Right lobe of liver (tissue), 6 donors: ENCODE data around the gene GLS2. TPM values are rescaled to one million over a fixed set of nuclear protein-coding genes. Genes with fewer than 3 reads are reported as not detected.

Experiments used
- ATAC-seq, 4 donors: fragments of 200-7000 bp; cut with Tn5 transposase; one replicate each; pipeline ENCODE4 v1.9.1; 2020; ENCODE audit warnings: mild to moderate bottlenecking in 4 of 4, moderate library complexity in 4 of 4
- DNase-seq, 3 donors: peaks; one replicate each; pipeline ENCODE4 v3.0.0-alpha.2; 2020
- H3K27ac ChIP-seq, 3 donors: fragments of 200-600 bp; one replicate each; pipeline ENCODE4 v1.8.0; 2022
- H3K27me3 ChIP-seq, 2 donors: fragments of 200-600 bp; one replicate each; pipeline ENCODE4 v1.8.0; 2022
- H3K36me3 ChIP-seq, 4 donors: fragments of 200-600 bp; sonication (generic) in 1 of 4; one replicate each; pipeline versions ENCODE4 v1.5.1 to v1.8.0; 2017 to 2022; ENCODE audit warnings: control low read depth in 1 of 4
- H3K4me1 ChIP-seq, 4 donors: fragments of 200-600 bp; sonication (generic) in 1 of 4; one replicate each; pipeline versions ENCODE4 v1.5.1 to v1.8.0; 2017 to 2022; ENCODE audit warnings: control low read depth in 1 of 4
- H3K4me3 ChIP-seq, 3 donors: fragments of 200-600 bp; one replicate each; pipeline ENCODE4 v1.8.0; 2022
- H3K9me3 ChIP-seq, 4 donors: fragments of 200-600 bp; sonication (generic) in 1 of 4; one replicate each; pipeline versions ENCODE4 v1.5.1 to v1.8.0; 2017 to 2022; ENCODE audit warnings: control low read depth in 1 of 4
- POLR2A ChIP-seq: fragments of 450-650 bp; IDR thresholded peaks from one replicate; pipeline ENCODE4 v1.6.1; 2017; ENCODE audit warnings: antibody characterized with exemption, mild to moderate bottlenecking
- WGBS: methylation state at CpG from one replicate; pipeline ENCODE4 v1.1.6; 2018; ENCODE audit warnings: low coverage, low lambda C conversion rate; ENCODE audit not compliant: insufficient coverage; ENCODE audit errors: missing lambda C conversion rate; 5-methylcytosine and 5-hydroxymethylcytosine counted together
- intact Hi-C, 2 donors: fragments of 100-400 bp; cut with DNase I; formaldehyde crosslinking; loops; one replicate each; pipeline versions ENCODE4 v1.11.2 to v1.14.1; 2022
- total RNA-seq, 6 experiments: library from RNA; depleted of rRNA in 2 of 6; stranded (reverse); fragments of >200 nt in 2 of 6; fragmentation: NEBNext Ultra II Directional in 3 of 6; extraction: Animal tissue kit (Norgen Biotek cat#: 25700) in 3 of 6; gene quantifications; one replicate each; pipeline versions ENCODE4 v1.1.0 to v1.2.4, GENCODE V29; 2016 to 2023
- TF ChIP-seq, protein P1 (sequence below), 4 donors: fragments of 200-600 bp in 3 of 4; fragments of 450-650 bp in 1 of 4; IDR thresholded peaks; one replicate each; pipeline versions ENCODE4 v1.5.1 to v1.8.0; 2016 to 2022; ENCODE audit warnings: antibody characterized with exemption in 4 of 4, mild to moderate bottlenecking in 2 of 4
- donor health status: DM: no; HTN: yes; CAD: no.
- donor health status: DM: no; HTN: no; CAD: no.
- donor health status: DM: no; HTN: no; CAD: no.
- donor health status: DM: no; HTN: yes; CAD: no.
- donor health status: DM: no; HTN: yes; CAD: no.

Gene GLS2
- total RNA-seq, 6 experiments from 2014 or later: 37.2 to 267 (median 72.7) TPM

DNA sequence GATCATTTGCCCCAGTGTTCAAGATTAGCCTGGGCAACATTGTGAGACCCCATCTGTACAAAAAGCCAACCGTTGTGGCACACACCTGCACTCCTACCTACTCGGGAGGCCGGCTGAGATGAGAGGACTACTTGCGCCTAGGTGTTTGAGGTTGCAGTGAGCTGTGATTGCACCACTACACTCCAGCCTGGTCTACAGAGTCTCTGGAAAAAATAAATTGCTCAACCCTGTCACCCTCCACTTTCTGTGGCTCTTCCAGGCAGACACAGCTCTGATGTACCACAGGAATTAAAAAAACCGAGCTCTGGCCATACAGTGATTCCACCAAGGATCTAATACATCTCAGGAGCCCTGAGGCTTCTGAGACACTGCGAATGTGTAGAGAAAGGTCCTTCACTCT lies 53.1 kb downstream of the GLS2 start:
- DNase-seq (no peak), ATAC-seq (peak; percentile 16 to 56 (median 26))
- no peaks in the 10 kb centered on the region for H3K9me3 ChIP-seq
- no peak for TF ChIP-seq POLR2A
- TF ChIP-seq, protein P1, sequence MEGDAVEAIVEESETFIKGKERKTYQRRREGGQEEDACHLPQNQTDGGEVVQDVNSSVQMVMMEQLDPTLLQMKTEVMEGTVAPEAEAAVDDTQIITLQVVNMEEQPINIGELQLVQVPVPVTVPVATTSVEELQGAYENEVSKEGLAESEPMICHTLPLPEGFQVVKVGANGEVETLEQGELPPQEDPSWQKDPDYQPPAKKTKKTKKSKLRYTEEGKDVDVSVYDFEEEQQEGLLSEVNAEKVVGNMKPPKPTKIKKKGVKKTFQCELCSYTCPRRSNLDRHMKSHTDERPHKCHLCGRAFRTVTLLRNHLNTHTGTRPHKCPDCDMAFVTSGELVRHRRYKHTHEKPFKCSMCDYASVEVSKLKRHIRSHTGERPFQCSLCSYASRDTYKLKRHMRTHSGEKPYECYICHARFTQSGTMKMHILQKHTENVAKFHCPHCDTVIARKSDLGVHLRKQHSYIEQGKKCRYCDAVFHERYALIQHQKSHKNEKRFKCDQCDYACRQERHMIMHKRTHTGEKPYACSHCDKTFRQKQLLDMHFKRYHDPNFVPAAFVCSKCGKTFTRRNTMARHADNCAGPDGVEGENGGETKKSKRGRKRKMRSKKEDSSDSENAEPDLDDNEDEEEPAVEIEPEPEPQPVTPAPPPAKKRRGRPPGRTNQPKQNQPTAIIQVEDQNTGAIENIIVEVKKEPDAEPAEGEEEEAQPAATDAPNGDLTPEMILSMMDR (IDR thresholded peaks at IDR 0.05): no peak
- no peaks in the 10 kb centered on the region for H3K4me1 ChIP-seq
- 59% methylated on average over 5 of the region's 6 CpGs for WGBS
- H3K27ac ChIP-seq: no peak overlapping the region
- H3K4me3 ChIP-seq: no peak overlapping the region
- H3K36me3 ChIP-seq: peaks cover 0 to 3% (median 1%) of the 10 kb centered on the region in 4 donors
- H3K27me3 ChIP-seq: no peaks in the 10 kb centered on the region
- intact Hi-C loops: no loop called here

DNA sequence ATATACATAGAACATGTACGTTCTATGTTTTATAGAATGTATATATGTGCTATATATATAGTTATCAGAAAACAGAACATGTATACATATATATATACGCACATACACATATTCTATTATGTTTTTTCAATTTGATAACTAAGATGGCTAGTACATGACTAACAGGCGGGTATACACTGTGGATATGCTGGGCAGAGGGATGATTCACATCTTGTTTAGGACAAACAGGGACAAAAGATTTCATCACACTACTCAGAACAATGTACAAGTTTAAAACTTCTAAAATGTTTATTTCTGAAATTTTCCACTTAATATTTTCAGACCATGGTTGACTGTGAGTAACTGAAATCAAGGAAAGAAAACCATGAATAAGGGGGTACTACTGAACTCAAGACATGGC lies 56.1 kb downstream of the GLS2 start:
- intact Hi-C loops: no loop called here
- H3K4me1 ChIP-seq: no peaks in the 10 kb centered on the region

DNA sequence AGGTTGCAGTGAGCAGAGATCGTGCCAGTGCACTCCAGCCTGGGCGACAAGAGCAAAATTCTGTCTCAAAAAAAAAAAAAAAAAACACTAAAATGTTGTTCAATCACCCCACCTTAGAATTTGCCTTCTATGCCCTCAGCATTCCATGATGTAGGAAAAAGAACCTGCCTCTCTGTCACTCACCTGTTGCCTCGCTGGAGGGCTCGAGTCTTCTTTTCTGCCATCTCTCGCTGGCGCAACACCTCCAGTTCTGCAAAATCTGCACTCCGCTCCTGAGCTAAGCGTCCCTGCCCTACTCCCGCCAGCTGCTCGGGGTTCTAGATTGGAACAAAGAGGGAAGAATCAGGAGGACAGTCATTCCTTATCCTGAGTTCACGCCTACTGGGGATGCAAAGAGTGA lies 56.7 kb downstream of the GLS2 start:
- no peak for ATAC-seq

More for the DNA sequence above, 56.1 kb downstream of the GLS2 start:
- no peak overlapping the region for H3K27ac ChIP-seq
- ATAC-seq (no peak), DNase-seq (no peak)
- no peaks in the 10 kb centered on the region for H3K9me3 ChIP-seq
- peaks cover 0 to 6% (median 3%) of the 10 kb centered on the region in 4 donors for H3K36me3 ChIP-seq
- no peak for TF ChIP-seq POLR2A
- TF ChIP-seq, protein P1 (IDR thresholded peaks at IDR 0.05): no peak
- no peak overlapping the region for H3K4me3 ChIP-seq
- WGBS: 96% methylated on average over 3 of the region's 3 CpGs
- no peaks in the 10 kb centered on the region for H3K27me3 ChIP-seq

DNA sequence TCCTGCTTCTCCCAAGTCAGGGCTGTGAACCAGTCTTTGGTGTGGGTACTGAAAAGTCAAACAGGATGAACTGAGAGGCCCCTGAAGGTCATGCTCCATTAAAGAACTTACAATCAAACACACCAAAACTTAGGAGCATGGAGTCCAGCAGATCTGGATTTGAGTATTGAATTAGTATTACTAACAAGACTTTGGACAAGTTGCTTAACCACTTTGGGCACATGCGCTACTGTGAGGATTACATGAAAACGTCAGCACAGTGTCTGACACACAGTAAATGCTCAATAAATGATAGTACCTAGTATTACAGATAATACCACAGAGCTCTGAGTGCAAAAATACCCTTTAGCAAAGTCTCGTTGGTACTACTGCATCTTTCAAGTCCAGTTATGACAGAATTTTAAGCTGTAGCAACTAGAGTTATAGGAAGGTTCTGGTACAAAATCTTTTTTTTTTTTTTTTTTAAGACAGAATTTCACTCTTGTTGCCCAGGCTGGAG lies 62.0 kb downstream of the GLS2 start:
- Histone ChIP-seq H3K4me3 (no peak overlapping the region), H3K36me3 (peaks cover 0 to 6% (median 2%) of the 10 kb centered on the region in 4 donors), H3K27me3 (no peaks in the 10 kb centered on the region), H3K27ac (no peak overlapping the region), H3K9me3 (no peaks in the 10 kb centered on the region), H3K4me1 (peaks cover 0 to 7% (median 0%) of the 10 kb centered on the region in 4 donors)
- ATAC-seq: peak; percentile 57 to 88 (median 74)
- no peak for DNase-seq
- TF ChIP-seq, protein P1 (IDR thresholded peaks at IDR 0.05): no peak
- TF ChIP-seq POLR2A: no peak
- intact Hi-C loops: no loop called here
- WGBS: 20% methylated on average over 3 of the region's 3 CpGs

More for the DNA sequence above, 56.7 kb downstream of the GLS2 start:
- H3K9me3 ChIP-seq: no peaks in the 10 kb centered on the region
- 94% methylated on average over 11 of the region's 11 CpGs for WGBS
- intact Hi-C loops: no loop called here
- H3K27ac ChIP-seq: no peak overlapping the region
- peaks cover 0 to under 1% (median 0%) of the 10 kb centered on the region in 4 donors for H3K4me1 ChIP-seq
- no peaks in the 10 kb centered on the region for H3K27me3 ChIP-seq
- peaks cover 0 to 6% (median 3%) of the 10 kb centered on the region in 4 donors for H3K36me3 ChIP-seq
- no peak for TF ChIP-seq POLR2A
- TF ChIP-seq, protein P1 (IDR thresholded peaks at IDR 0.05): no peak
- no peak for DNase-seq
- no peak overlapping the region for H3K4me3 ChIP-seq
